NCI-H187 (cell line): ENCODE measurements around the gene DNER.
"Not testable (repeated sequence)": the region's sequence is repeated elsewhere in the genome, so short reads cannot be mapped to it uniquely, and the experiment has no call there.

Source experiments
- DNase-seq, 2 experiments: peaks; one replicate each; lab custom pipeline; 2025; lab: John Stamatoyannopoulos, UW

DNER gene, protein sequence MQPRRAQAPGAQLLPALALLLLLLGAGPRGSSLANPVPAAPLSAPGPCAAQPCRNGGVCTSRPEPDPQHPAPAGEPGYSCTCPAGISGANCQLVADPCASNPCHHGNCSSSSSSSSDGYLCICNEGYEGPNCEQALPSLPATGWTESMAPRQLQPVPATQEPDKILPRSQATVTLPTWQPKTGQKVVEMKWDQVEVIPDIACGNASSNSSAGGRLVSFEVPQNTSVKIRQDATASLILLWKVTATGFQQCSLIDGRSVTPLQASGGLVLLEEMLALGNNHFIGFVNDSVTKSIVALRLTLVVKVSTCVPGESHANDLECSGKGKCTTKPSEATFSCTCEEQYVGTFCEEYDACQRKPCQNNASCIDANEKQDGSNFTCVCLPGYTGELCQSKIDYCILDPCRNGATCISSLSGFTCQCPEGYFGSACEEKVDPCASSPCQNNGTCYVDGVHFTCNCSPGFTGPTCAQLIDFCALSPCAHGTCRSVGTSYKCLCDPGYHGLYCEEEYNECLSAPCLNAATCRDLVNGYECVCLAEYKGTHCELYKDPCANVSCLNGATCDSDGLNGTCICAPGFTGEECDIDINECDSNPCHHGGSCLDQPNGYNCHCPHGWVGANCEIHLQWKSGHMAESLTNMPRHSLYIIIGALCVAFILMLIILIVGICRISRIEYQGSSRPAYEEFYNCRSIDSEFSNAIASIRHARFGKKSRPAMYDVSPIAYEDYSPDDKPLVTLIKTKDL

DNA sequence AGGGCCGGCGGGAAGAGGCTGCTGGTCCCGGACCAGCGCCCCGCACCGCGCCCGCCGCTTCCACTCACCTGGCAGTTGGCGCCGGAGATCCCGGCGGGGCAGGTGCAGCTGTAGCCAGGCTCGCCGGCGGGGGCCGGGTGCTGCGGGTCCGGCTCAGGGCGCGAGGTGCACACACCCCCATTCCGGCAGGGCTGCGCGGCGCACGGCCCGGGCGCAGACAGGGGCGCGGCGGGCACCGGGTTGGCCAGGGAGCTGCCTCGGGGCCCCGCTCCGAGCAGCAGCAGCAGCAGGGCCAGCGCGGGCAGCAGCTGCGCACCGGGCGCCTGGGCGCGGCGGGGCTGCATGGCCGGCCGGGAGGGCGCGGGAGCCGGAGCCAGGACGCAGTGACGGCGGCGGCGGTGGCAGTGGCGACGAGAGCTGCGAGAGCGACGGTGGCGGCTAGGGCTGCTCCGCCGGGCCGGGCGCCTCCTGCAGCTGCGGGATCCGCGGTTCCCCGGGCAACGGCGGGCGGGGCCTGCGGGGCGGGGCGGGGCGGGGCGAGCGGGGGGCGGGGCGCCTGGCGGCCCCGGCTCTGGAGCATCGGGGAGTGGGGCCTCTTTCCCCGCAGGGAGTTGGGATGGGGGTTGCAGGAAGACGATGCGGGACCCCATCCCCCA is at the start of gene DNER:
TSS of gene DNER (minus strand) at position 476 of the 656 bp plus-strand sequence. CDS start at position 344, 132 bp downstream.
- peak in 1 of 2 experiments; percentile 11 for DNase-seq

DNA sequence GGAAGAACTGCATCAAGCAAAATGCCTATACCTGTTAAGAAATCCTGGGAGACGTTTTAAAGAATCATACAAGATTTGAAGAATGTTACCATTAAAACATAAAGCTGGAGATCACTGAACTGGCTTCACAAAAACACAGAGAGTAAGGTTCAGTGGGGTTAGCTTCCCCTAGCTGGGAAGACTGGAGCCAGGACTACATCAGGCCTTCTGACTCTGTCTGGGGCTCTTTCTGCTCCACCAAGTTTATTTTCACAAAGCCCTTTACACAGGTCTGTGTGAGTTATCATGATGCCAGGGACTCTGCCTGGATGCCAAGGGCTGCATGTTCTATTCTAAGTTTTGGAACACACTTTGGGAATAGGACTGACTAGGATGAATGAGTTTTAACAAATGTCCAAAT is 47.3 kb upstream of the DNER start:
- DNase-seq: no peak

DNA sequence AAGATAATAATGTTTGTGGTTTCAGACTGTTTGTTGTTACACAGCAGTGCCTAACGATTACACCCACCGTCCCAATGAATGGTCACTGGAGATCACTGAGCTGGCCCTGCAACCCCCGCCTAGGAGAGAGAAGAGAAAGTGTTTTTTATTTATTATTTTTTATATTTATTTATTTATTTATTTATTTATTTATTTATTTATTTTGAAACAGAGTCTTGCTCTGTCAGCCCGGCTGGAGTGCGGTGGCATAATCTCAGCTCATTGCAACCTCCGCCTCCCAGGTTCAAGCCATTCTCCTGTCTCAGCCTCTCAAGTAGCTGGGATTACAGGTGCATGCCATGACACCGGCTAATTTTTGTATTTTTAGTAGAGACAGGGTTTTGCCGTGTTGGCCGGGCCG is 43.1 kb upstream of the DNER start:
- DNase-seq: not testable (repeated sequence)

DNA sequence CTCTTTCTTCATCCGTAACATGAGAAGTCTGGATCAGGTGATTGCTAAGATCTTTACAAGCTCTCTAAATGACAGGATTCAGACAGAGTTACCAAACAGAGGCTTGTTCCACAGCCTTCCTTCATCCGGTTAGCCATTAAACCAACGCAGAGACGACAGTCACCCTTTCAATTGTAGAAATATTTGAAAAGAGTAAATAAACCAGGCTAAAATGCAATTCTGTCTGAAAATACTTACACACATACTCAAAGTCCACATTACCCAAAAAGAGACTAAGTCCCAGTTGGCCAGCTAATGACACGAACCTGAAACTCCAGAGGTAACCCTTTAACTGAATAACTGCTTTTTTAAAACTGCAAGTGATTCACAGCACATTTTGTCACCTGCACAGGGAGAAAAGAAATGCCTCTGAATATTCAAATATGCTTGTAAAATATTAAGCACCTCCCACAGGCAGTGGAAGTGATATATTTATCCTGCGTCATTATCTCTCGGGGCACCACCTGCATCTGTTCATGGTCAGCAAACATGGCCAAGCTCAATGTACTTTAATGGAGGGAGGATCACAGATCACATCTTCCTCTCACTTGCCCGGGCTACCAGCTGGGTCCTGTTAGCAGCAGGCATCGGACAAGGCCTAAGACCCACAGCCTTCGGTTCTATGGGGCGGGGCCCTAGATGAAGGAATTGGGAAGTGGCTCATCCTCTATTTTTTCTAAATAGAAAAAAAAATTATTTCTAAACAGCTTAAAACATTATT is 38.8 kb upstream of the DNER start:
- no peak for DNase-seq

DNA sequence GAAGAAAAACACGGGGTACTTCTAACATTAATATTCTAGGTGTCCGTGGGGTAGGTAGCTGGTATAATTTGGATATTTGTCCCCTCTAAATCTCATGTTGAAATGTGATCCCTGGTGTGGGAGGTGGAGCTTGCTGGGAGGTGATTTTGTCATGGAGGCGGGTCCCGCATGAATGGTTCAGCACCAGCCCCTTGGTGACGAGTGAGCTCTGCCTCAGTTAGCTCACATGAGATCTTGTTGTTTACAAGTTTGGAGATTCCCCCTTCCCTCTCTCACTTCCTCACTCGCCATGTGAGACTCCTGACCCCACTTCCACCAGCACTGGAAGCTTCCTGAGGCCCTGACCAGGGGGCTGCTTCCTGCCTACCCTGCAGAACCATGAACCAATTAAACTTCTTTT is 35.4 kb upstream of the DNER start:
- DNase-seq: no peak

DNA sequence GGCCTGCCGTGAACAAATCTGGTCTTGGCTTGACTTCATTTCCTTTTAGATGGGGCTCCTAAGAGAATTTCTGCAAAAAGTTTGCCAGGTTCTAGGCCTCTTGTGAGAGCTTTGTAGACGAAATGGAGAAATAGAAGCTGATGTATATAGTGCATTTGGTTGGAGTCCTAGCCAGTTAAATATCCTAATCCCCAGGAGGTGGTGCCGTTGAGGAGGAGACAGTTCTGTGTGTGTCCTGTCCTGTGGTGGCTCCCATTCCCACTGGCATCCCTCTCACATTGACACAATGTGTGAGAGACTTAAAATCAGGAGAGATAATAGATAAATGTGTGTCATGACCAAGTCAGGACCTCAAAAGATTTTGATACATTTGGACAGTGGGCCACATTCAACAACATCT is 34.6 kb upstream of the DNER start:
- no peak for DNase-seq

DNA sequence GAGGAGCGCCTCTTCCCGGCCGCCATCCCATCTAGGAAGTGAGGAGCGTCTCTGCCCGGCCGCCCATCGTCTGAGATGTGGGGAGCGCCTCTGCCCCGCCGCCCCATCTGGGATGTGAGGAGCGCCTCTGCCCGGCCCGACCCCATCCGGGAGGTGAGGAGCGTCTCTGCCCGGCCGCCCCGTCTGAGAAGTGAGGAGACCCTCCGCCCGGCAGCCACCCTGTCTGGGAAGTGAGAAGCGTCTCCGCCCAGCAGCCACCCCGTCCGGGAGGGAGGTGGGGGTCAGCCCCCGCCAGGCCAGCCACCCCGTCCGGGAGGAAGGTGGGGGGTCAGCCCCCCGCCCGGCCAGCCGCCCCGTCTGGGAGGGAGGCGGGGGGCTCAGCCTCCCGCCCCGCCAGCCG is 28.3 kb upstream of the DNER start:
- not testable (repeated sequence) for DNase-seq

DNA sequence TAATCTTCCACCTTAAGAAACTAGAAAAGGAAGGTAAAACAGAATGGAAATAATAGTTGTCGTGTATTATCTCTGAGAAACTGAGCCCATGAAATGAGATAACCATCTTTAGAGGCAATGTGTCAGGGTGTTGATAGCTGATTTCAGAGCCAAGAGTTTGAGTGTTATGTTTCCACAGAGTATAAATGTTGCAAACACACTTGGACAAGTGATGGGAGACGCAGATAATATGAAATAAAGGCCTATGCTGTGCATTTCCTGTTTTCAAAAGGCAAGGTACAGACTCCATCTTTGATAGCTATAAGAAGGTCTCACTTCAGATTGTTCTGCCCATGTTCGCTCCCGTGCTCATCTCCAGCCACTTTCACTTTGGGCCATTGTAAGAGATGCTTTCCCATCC is 25.9 kb upstream of the DNER start:
- DNase-seq: no peak

DNA sequence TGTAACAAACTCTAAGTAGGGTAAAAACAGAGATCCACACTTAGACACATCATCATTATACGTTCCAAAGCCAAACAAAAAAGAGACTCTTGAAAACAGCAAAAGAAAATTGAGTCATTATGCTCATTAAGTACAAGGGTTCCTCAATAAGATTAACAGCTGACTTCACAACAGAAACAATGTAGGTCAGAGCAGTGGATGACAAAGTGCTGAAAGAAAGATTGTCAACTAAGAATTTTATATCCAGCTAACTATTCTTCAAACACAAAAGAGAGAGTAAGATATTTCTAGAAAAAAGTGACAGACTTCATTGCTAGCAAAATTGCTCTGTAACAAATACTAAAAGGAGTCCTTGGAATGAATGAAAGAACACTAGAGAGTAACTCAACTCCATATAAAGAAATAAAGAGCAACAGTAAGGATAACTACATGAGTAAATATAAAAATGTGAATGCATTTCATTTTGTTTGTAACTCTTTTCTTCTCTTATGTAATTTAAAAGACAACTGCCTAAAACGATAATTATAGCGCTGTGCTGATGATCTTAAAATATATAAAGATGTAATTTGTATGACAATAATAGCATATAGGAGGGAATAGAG is 23.8 kb upstream of the DNER start:
- no peak for DNase-seq

DNA sequence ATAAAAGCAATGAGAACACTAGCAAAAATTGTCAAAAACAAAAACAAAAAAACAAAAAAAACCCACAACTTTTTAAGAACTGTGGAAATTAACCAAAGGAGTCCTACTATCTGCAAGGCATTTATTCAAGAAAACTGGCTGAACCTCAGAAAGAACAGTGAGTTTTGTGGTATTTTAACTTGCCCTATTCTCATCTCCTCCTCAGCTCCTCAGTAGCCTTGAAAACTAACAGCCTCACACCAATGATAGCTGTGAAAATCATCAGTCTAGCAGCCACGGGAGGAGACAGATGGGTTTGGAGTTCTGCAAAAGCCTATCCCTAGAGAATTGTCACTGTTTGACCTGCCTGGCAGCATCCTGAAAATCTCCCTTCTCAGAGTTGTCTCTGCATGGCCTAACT is 20.1 kb upstream of the DNER start:
- no peak for DNase-seq

DNA sequence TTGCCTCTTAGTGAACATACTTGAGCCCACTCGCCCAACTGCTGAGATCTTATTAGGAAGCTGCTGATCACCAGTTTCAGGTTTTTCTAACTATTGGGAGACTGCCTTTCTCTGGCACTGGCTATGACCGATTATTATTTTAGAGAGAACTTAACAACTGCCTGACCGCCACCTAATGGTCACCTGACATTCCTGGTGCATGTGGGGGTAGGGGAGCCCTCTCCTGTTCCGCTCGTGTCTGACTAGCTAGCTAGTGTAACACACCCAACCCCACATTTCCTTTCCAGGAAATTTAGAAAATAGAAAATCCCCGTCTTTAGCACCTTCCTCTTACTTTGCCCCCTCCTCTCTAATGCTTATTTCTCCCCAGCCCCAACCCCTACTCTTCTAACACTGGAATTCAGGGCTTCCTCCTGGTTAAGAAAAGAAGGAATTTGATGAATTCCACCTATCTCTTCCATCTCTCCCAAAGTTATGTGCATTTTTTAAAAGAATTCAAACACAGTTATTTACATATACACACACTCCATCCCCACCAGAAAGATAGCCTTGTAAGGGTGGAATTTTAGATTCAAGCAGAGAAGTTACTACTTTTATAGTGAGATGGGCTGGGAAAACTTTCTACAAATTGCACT is 19.4 kb upstream of the DNER start:
- DNase-seq: no peak

DNA sequence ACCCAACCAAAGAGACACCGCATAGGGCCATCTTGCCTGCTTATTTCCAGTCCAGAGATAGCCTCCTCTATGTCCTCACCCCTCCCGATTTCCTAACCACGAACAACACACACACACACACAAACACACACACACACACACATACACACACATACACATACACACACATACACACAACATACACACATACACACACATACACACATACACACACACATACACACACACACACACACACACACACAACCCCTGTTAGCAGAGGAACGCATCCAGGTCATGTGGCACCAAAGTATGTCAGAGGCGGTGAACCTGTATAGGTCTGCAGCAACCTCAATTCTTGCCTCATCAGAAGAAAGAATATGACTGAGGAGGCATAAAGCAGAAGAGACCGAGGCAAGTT is 18.5 kb upstream of the DNER start:
- DNase-seq: no peak

DNA sequence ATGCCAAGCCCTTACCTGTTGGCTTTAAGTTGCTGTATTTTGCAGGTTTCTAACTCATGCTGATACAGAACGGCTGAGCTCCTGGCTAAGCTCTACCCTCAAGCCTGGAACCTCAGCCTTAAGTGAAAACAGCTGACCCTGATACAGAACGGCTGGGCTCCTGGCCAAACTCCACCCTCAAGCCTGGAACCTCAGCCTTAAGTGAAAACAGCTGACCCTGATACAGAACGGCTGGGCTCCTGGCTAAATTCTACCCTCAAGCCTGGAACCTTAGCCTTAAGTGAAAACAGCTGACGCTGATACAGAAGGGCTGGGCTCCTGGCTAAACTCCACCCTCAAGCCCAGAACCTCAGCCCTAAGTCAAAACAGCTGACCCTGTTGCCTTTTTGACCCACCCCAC is 17.6 kb upstream of the DNER start:
- DNase-seq: no peak

DNA sequence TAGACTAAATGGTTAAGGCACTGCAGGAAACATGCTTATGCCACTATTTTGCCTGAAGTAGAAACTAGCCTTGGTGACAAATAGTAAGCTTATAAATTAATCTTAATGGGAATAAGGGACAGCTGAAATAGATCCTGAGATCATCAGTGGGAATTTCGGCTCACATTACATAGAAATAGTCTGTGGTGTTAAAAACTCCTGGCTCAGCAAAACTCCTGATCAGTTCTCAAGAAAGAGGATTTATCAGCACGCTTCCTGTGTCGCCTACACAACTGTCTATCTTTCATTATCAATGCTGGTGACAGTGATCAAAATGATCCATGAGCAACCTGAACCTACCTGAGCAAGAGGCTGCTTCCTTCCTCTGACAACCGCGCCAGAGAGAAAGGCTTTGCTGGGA is 17.0 kb upstream of the DNER start:
- DNase-seq: no peak

DNA sequence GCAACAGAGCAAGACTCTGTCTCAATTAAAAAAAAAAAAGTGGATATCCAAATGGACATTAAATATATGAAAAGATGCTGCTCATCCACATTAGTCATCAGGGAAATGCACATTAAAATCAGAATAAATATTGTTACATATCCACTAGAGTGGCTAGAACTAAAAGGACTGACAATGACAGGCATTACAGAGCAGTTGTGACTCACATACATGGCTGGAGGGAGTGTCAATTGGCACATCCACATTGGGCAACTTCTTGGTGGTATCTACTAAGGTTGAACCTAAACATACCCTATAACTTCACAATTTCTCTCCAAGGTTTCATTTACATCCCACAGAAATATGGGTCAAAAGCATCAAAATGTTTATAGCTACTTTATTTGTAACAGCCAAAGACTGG is 14.0 kb upstream of the DNER start:
- DNase-seq: no peak

DNA sequence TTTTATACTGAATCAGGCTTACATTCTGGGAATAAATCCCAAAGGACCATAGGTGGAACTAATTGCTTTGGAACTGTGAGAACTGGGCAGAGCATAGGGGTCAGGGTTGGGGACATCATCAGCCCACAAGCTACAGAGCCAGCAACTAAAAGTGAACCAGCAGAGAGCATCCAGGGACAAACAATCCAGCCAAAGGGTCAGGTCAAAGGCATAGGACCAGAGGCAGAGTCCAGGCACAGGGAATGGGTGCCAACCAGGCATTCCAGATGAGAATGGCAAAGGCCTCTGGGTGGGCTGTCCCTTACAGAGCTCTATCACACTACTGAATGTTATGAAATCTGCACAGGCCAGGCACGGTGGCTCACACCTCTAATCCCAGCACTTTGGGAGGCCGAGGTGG is 12.3 kb upstream of the DNER start:
- DNase-seq: no peak

DNA sequence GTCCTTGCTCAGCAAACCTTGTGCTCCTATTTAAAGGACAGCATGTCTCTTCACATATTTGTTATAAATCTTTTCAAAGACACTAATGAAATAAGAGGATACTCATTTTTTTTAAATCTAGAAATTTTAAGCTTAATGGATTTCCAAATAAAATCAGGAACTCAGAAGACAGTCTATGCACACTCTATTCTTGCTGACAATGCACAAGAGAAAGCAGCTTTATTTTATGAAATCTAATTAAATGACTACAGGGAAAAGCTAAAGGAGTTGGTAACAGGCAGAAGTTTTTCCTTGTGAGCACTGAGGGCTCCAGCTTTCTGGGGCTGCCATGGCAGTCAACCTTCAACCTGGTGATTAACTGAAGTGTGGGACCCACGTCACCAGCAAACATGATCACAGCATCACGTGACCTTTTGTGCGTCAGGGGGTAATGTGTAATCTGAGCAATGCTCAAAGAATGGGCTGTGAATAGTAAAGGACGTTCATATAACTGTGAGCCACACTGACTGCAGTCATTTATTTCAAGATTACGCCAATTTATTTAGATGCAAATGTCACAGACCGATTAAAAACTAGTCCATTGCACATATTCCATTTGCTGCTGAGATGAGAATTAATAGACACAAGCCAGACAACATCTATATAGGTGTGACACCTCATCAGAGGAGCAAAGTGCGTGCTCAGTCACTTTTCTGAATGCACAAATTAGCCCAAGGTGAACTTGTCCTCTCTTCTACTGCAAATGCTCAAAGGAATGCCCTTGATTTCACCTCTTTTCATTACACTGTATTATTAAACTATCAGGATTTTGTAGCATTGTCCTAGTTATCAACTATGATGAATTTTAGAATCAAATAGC is 11.6 kb upstream of the DNER start:
- DNase-seq: no peak

DNA sequence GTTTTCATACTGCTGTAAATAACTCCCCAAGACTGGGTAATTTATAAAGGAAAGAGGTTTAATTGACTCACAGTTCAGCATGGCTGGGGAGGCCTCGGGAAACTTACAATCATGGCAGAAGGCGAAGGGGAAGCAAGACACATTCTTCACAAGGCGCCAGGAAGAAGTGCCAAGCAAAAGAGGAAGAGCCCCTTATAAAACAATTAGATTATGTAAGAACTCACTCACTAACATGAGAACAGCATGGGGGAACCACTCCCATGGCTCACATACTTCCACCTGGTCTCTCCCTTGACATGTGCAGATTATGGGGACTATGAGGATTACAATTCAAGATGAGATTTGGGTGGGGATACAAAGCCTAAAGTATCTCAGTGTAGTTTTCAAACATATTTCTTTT is 8.8 kb upstream of the DNER start:
- not testable (repeated sequence) for DNase-seq

DNA sequence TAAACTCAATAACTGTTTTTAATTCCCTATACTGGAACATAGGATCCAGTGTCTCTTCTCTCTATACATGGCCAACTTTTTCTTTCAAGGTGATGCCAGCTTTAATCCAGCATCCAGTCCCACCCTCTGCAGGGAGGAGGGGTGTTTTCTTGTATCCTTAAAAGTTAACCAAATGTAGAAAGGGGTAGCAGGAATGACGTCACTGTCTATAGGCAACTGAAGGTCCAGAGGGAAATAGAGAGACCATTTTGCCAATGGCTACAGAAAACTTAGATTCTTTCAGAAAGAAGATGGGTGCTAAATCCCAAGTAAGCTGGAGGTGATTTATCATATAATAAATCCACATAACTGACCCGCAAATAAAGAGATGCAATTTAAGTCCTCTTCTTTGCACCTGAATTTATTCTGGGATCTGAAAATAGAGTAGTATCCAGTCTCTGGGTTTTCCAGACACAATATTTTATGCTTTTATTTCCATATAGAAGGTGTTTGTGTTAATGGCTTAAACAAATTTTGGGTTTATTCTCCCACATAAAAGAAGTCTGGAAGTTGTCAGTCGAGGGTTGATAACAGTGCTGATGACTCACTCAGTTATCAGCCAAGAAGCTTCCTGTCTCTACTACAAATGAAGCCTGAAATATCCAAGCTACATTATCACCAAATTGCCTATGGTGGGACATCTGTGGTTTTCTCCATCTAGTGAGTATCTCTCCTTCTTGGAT is 5.7 kb upstream of the DNER start:
- DNase-seq: no peak

DNA sequence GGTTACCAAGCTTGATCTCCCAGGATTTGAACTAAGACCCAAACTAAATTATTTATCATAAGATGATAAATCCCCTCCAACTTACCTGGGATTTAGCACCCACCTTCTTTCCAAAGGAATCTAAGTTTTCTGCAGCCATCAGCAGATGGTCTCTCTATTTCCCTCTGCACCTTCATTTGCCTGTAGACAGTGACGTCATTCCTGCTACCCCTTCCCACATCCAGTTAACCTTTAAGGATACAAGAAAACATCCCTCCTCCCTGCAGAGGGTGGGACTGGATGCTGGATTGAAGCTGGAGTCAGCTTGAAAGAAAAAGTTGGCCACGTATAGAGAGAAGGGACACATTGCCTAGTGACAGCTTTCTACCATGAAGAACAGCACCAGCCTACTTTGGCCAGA is 3.7 kb upstream of the DNER start:
- DNase-seq: no peak
